ENCODE results near the gene JUND.

Gene JUND

GRCh38 chr19:18292810-18293641 is 11.6 kb upstream of the JUND start:
- TF ChIP-seq NFIC (IDR thresholded peaks at IDR 0.05) (no peak), CREB1 (IDR thresholded peaks at IDR 0.05; ENCODE audit: low read depth) (no peak)
- TF ChIP-seq, protein P1, sequence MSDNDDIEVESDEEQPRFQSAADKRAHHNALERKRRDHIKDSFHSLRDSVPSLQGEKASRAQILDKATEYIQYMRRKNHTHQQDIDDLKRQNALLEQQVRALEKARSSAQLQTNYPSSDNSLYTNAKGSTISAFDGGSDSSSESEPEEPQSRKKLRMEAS (IDR thresholded peaks at IDR 0.05), result 0 out of 2 replicates have a peak, but pooled peaks have one; percentile 26

DNA sequence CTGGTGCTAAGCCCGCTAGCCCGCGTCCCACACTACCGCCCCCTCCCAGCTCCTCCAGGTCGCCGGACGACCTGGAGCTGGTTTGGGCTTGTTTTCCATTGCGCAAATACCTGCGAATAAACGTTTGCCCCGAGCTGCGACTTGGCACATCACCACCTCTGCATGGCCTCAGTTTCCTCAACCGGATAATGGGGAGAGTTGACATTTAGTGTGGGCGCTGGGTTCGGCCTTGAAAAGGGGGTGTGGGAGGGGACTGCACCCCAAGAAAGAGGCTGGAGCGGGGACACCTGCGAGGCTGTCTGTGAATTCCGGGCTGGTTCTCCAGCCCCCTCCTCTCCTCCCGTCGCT is 11.0 kb upstream of the JUND start:
- TF ChIP-seq TCF12 (IDR thresholded peaks at IDR 0.05; ENCODE audit: low read depth) (no peak), CREB1 (IDR thresholded peaks at IDR 0.05; ENCODE audit: low read depth) (no peak), CEBPB (IDR thresholded peaks at IDR 0.05) (peak; percentile 86)
- TF ChIP-seq, protein P1 (IDR thresholded peaks at IDR 0.05), result no peak

- TF ChIP-seq TAF1 (IDR thresholded peaks at IDR 0.05; ENCODE audit: low read depth) (no peak; the same call in 1 of the 2 replicates), EGR1 (IDR thresholded peaks at IDR 0.05) (peak; percentile 93), CREB1 (IDR thresholded peaks at IDR 0.05; ENCODE audit: low read depth) (peak; percentile 84), TCF12 (IDR thresholded peaks at IDR 0.05; ENCODE audit: low read depth) (peak; percentile 60; the same call in 1 of the 2 replicates), USF1 (IDR thresholded peaks at IDR 0.05) (no peak), FOXM1 (IDR thresholded peaks at IDR 0.05; ENCODE audit: borderline replicate concordance, low read depth) (no peak), YY1 (IDR thresholded peaks at IDR 0.05; ENCODE audit: low read depth) (no peak), RAD21 (IDR thresholded peaks at IDR 0.05; ENCODE audit: low read depth) (no peak), EP300 (IDR thresholded peaks at IDR 0.05; ENCODE audit: borderline replicate concordance) (peak; percentile 33; the same call in 1 of the 2 replicates), ZBTB7A (IDR thresholded peaks at IDR 0.05; ENCODE audit: low read depth) (peak; percentile 96), TEAD4 (IDR thresholded peaks at IDR 0.05) (peak; percentile 89), CEBPB (IDR thresholded peaks at IDR 0.05) (no peak), REST (IDR thresholded peaks at IDR 0.05; ENCODE audit: low read depth) (no peak), NFIC (IDR thresholded peaks at IDR 0.05) (0 out of 2 replicates have a peak, but pooled peaks have one; percentile 3)
- TF ChIP-seq, protein P1 (IDR thresholded peaks at IDR 0.05), result peak; percentile 82
Measured at GRCh38 chr19:18291590-18292461, 10.4 kb upstream of the JUND start.

- TF ChIP-seq NFIC (IDR thresholded peaks at IDR 0.05) (peak; percentile 45), USF1 (IDR thresholded peaks at IDR 0.05) (no peak), REST (IDR thresholded peaks at IDR 0.05; ENCODE audit: low read depth) (no peak), YY1 (IDR thresholded peaks at IDR 0.05; ENCODE audit: low read depth) (no peak)
Measured at GRCh38 chr19:18291019-18291524, 9.7 kb upstream of the JUND start.

DNA sequence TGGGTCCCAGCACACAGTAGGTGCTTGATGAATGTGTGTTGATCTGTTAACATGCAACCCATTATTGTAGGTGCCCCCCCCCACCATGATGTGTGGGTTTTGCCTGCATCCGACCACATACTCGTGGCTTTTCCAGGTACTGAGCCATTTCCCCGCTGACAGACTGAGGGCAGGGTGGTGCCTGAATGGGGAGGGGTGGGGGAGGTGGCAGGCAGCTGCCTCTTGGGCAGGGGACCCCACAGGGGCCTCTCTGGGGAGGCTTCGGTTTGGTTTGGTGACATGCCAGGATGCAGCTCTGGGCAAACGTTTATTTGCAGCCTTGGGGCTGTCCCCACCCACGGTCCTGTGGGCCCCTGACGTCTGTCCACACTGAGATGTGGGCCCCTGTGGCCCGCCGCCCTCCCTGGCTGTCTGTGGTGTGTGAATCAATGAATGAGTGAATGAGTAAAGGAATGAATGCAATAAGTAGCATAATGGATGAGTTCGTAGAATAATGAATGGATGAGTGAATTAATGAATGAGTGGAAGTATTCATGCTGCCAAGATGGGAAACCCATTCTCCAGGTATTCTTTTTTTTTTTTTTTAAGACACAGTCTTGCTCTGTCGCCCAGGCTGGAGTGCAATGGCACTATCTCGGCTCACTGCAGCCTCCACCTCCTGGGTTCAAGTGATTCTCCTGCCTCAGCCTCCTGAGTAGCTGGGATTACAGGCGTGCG is 9.0 kb upstream of the JUND start:
- no peak for TF ChIP-seq CEBPB (IDR thresholded peaks at IDR 0.05)
- no peak for TF ChIP-seq RAD21 (IDR thresholded peaks at IDR 0.05; ENCODE audit: low read depth)
- TF ChIP-seq ZBTB7A (IDR thresholded peaks at IDR 0.05; ENCODE audit: low read depth), result peak; percentile 38; the same call in 1 of the 2 replicates
- no peak for TF ChIP-seq NFIC (IDR thresholded peaks at IDR 0.05)
- no peak for TF ChIP-seq TEAD4 (IDR thresholded peaks at IDR 0.05)
- no peak for TF ChIP-seq USF1 (IDR thresholded peaks at IDR 0.05)
- TF ChIP-seq FOXM1 (IDR thresholded peaks at IDR 0.05; ENCODE audit: borderline replicate concordance, low read depth), result no peak
- TF ChIP-seq TCF12 (IDR thresholded peaks at IDR 0.05; ENCODE audit: low read depth), result no peak
